ENCODE data around the gene NR2E1.
A peak's percentile ranks its signal among the peaks of the same experiment; 100 is the strongest.

NR2E1 gene

GRCh38 chr6:108157234-108157980 lies 8.4 kb upstream of the NR2E1 start:
- Histone ChIP-seq H3K9me3 (ENCODE audit: control insufficient read depth, insufficient read depth, low read length) (no peaks in the 10 kb centered on the region), H3K4me3 (ENCODE audit: low read depth, low read length) (peak overlapping the region; percentile 24), H3K9ac (ENCODE audit: low read depth, low read length) (no peak overlapping the region), H3K27me3 (ENCODE audit: control insufficient read depth, insufficient read depth, low read length) (peaks cover 98% of the 10 kb centered on the region), H3K36me3 (ENCODE audit: control insufficient read depth, insufficient read depth, low read length) (no peaks in the 10 kb centered on the region), H3K4me1 (ENCODE audit: control insufficient read depth, insufficient read depth, low read length) (peaks cover 8% of the 10 kb centered on the region)

- H3K36me3 ChIP-seq (ENCODE audit: control insufficient read depth, insufficient read depth, low read length) = no peaks in the 10 kb centered on the region
- H3K27me3 ChIP-seq (ENCODE audit: control insufficient read depth, insufficient read depth, low read length) = peaks cover 99% of the 10 kb centered on the region
- no peaks in the 10 kb centered on the region for H3K9me3 ChIP-seq (ENCODE audit: control insufficient read depth, insufficient read depth, low read length)
- no peak overlapping the region for H3K9ac ChIP-seq (ENCODE audit: low read depth, low read length)
- peaks cover 8% of the 10 kb centered on the region for H3K4me1 ChIP-seq (ENCODE audit: control insufficient read depth, insufficient read depth, low read length)
- peak overlapping the region; percentile 27 for H3K4me3 ChIP-seq (ENCODE audit: low read depth, low read length)
Measured at GRCh38 chr6:108157981-108158525, 7.8 kb upstream of the NR2E1 start.

GRCh38 chr6:108159981-108160380 lies 5.8 kb upstream of the NR2E1 start:
- Histone ChIP-seq H3K4me1 (ENCODE audit: control insufficient read depth, insufficient read depth, low read length) (peaks cover 15% of the 10 kb centered on the region), H3K27me3 (ENCODE audit: control insufficient read depth, insufficient read depth, low read length) (peaks cover 100% of the 10 kb centered on the region), H3K9me3 (ENCODE audit: control insufficient read depth, insufficient read depth, low read length) (no peaks in the 10 kb centered on the region), H3K4me3 (ENCODE audit: low read depth, low read length) (no peak overlapping the region), H3K36me3 (ENCODE audit: control insufficient read depth, insufficient read depth, low read length) (no peaks in the 10 kb centered on the region), H3K9ac (ENCODE audit: low read depth, low read length) (no peak overlapping the region)

DNA sequence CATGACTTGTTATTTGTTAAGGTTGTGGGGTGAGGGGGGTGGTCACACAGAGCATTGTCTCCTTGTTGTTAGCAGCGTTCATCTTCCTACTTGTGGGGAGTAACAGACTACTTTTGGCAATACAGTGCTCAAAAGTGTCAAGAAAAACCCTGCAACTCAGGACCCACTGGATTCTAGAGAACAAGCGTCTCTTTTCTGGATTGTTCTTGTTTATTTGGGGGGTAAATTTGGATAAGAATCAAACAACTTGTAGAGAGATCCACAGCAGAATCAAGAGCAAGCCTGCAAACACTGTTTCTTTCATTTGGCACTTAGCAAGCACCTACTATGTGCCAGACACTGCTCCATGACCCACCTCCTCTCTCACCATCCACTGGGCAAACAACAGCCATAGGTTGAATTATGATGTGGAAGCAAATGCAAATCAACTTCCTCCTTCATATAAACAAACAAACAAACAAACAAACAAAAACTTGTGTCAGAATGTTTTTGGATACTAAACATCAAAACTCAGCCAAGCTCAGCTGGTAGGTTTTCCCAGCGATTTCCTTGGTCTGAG lies 4.0 kb upstream of the NR2E1 start:
- Histone ChIP-seq H3K27me3 (ENCODE audit: control insufficient read depth, insufficient read depth, low read length) (peaks cover 100% of the 10 kb centered on the region), H3K9ac (ENCODE audit: low read depth, low read length) (no peak overlapping the region), H3K36me3 (ENCODE audit: control insufficient read depth, insufficient read depth, low read length) (no peaks in the 10 kb centered on the region), H3K9me3 (ENCODE audit: control insufficient read depth, insufficient read depth, low read length) (no peaks in the 10 kb centered on the region), H3K4me3 (ENCODE audit: low read depth, low read length) (no peak overlapping the region), H3K4me1 (ENCODE audit: control insufficient read depth, insufficient read depth, low read length) (peaks cover 16% of the 10 kb centered on the region)

DNA sequence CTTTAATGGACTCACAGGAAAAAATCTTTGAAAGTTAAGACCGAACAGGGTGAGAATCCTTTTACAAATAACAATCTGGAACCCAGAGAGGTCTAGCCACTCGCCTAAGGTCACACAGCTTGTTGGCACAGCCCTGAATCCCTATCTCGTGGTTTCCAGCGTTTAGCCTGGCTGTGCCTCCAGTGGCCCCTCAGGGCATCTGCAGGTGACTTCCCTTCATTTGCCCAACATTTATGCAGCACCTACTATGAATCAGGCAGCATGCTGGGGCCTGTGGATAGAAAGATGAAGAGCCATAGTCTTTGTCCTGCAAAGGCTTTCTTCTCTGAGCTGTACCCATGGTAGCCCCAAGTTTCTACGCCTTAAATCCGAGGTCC lies 2.6 kb upstream of the NR2E1 start:
- Histone ChIP-seq H3K4me3 (ENCODE audit: low read depth, low read length) (peak overlapping the region; percentile 48), H3K27me3 (ENCODE audit: control insufficient read depth, insufficient read depth, low read length) (peaks cover 100% of the 10 kb centered on the region), H3K9me3 (ENCODE audit: control insufficient read depth, insufficient read depth, low read length) (no peaks in the 10 kb centered on the region), H3K4me1 (ENCODE audit: control insufficient read depth, insufficient read depth, low read length) (peaks cover 16% of the 10 kb centered on the region), H3K36me3 (ENCODE audit: control insufficient read depth, insufficient read depth, low read length) (no peaks in the 10 kb centered on the region), H3K9ac (ENCODE audit: low read depth, low read length) (no peak overlapping the region)

- peak overlapping the region; percentile 48 for H3K4me3 ChIP-seq (ENCODE audit: low read depth, low read length)
- H3K36me3 ChIP-seq (ENCODE audit: control insufficient read depth, insufficient read depth, low read length) = no peaks in the 10 kb centered on the region
- H3K9me3 ChIP-seq (ENCODE audit: control insufficient read depth, insufficient read depth, low read length) = no peaks in the 10 kb centered on the region
- H3K4me1 ChIP-seq (ENCODE audit: control insufficient read depth, insufficient read depth, low read length) = peaks cover 16% of the 10 kb centered on the region
- peaks cover 100% of the 10 kb centered on the region for H3K27me3 ChIP-seq (ENCODE audit: control insufficient read depth, insufficient read depth, low read length)
- no peak overlapping the region for H3K9ac ChIP-seq (ENCODE audit: low read depth, low read length)
Measured at GRCh38 chr6:108163644-108164542, 1.9 kb upstream of the NR2E1 start.

- no peaks in the 10 kb centered on the region for H3K36me3 ChIP-seq (ENCODE audit: control insufficient read depth, insufficient read depth, low read length)
- no peaks in the 10 kb centered on the region for H3K9me3 ChIP-seq (ENCODE audit: control insufficient read depth, insufficient read depth, low read length)
- H3K27me3 ChIP-seq (ENCODE audit: control insufficient read depth, insufficient read depth, low read length) = peaks cover 100% of the 10 kb centered on the region
- peaks cover 16% of the 10 kb centered on the region for H3K4me1 ChIP-seq (ENCODE audit: control insufficient read depth, insufficient read depth, low read length)
- peak overlapping the region; percentile 48 for H3K4me3 ChIP-seq (ENCODE audit: low read depth, low read length)
- H3K9ac ChIP-seq (ENCODE audit: low read depth, low read length) = no peak overlapping the region
Measured at GRCh38 chr6:108164543-108164814, 1.3 kb upstream of the NR2E1 start.

- H3K4me1 ChIP-seq (ENCODE audit: control insufficient read depth, insufficient read depth, low read length) = peaks cover 16% of the 10 kb centered on the region
- H3K9ac ChIP-seq (ENCODE audit: low read depth, low read length) = no peak overlapping the region
- H3K9me3 ChIP-seq (ENCODE audit: control insufficient read depth, insufficient read depth, low read length) = no peaks in the 10 kb centered on the region
- no peaks in the 10 kb centered on the region for H3K36me3 ChIP-seq (ENCODE audit: control insufficient read depth, insufficient read depth, low read length)
- peaks cover 100% of the 10 kb centered on the region for H3K27me3 ChIP-seq (ENCODE audit: control insufficient read depth, insufficient read depth, low read length)
- peak overlapping the region; percentile 48 for H3K4me3 ChIP-seq (ENCODE audit: low read depth, low read length)
Measured at GRCh38 chr6:108164815-108165706, 761 bp upstream of the NR2E1 start.

GRCh38 chr6:108166664-108167448 lies 1.0 kb downstream of the NR2E1 start:
- Histone ChIP-seq H3K9me3 (ENCODE audit: control insufficient read depth, insufficient read depth, low read length) (no peaks in the 10 kb centered on the region), H3K36me3 (ENCODE audit: control insufficient read depth, insufficient read depth, low read length) (no peaks in the 10 kb centered on the region), H3K9ac (ENCODE audit: low read depth, low read length) (no peak overlapping the region), H3K27me3 (ENCODE audit: control insufficient read depth, insufficient read depth, low read length) (peaks cover 100% of the 10 kb centered on the region), H3K4me3 (ENCODE audit: low read depth, low read length) (peak overlapping the region; percentile 48), H3K4me1 (ENCODE audit: control insufficient read depth, insufficient read depth, low read length) (peaks cover 17% of the 10 kb centered on the region)

GRCh38 chr6:108167449-108168089 lies 1.7 kb downstream of the NR2E1 start:
- Histone ChIP-seq H3K4me1 (ENCODE audit: control insufficient read depth, insufficient read depth, low read length) (peaks cover 14% of the 10 kb centered on the region), H3K4me3 (ENCODE audit: low read depth, low read length) (peak overlapping the region; percentile 45), H3K9me3 (ENCODE audit: control insufficient read depth, insufficient read depth, low read length) (no peaks in the 10 kb centered on the region), H3K27me3 (ENCODE audit: control insufficient read depth, insufficient read depth, low read length) (peaks cover 100% of the 10 kb centered on the region), H3K36me3 (ENCODE audit: control insufficient read depth, insufficient read depth, low read length) (no peaks in the 10 kb centered on the region), H3K9ac (ENCODE audit: low read depth, low read length) (no peak overlapping the region)
